ENCODE measurements around the gene TUBB. TPM values are rescaled to one million over a fixed set of nuclear protein-coding genes. Genes with fewer than 3 reads are reported as not detected.

The TUBB gene
- total and polyA plus RNA-seq, 9 of the 15 experiments (the other 6 are each of a cell fraction or from before 2014, with no cell fraction given), result 971 to 2,870 (median 1,478) TPM

GRCh38 chr6:30744054-30744805 lies 24.1 kb downstream of the TUBB start, which contains the start of gene IER3 (continued):
- TF ChIP-seq ZNF232 (CRISPR knock-in tag; IDR thresholded peaks at IDR 0.05) (no peak), PHTF2 (CRISPR knock-in tag; IDR thresholded peaks at IDR 0.05) (no peak), TSC22D4 (tag; IDR thresholded peaks at IDR 0.05) (no peak), ETV6 (IDR thresholded peaks at IDR 0.05; ENCODE audit: borderline replicate concordance in 1 of 2, low read depth in 2 of 2, low read length in 1 of 2) (no peak), ETV6 (CRISPR knock-in tag; IDR thresholded peaks at IDR 0.05; ENCODE audit: borderline replicate concordance) (no peak), ZBTB43 (CRISPR knock-in tag; IDR thresholded peaks at IDR 0.05) (0 out of 2 replicates have a peak, but pooled peaks have one; percentile 16), MCM7 (IDR thresholded peaks at IDR 0.05) (no peak), ELK3 (CRISPR knock-in tag; IDR thresholded peaks at IDR 0.05) (0 out of 2 replicates have a peak, but pooled peaks have one; percentile 55), CBFA2T3 (IDR thresholded peaks at IDR 0.05) (no peak; the same call in 1 of the 2 replicates), ARID3A (IDR thresholded peaks at IDR 0.05; ENCODE audit: borderline replicate concordance, low read depth, low read length) (no peak), ZFP36 (IDR thresholded peaks at IDR 0.05; ENCODE audit: low read depth, low read length, partially characterized antibody) (peak; percentile 6), ZNF444 (CRISPR knock-in tag; IDR thresholded peaks at IDR 0.05) (no peak), FOXJ2 (tag; IDR thresholded peaks at IDR 0.05) (no peak), DDX20 (tag; IDR thresholded peaks at IDR 0.05; ENCODE audit: low read depth) (no peak), KAT7 (CRISPR knock-in tag; IDR thresholded peaks at IDR 0.05; ENCODE audit: borderline replicate concordance) (no peak; the same call in 1 of the 2 replicates), ZNF174 (CRISPR knock-in tag; IDR thresholded peaks at IDR 0.05) (no peak), ATF3 (IDR thresholded peaks at IDR 0.05) (no peak), ATF3 (CRISPR knock-in tag; conservative IDR thresholded peaks at IDR 0.05) (no peak), E2F1 (CRISPR knock-in tag; IDR thresholded peaks at IDR 0.05) (peak; percentile 40; the same call in 1 of the 2 replicates), TRIM28 (IDR thresholded peaks at IDR 0.05) (peak; percentile 31; the same call in 1 of the 2 replicates), TGIF2 (CRISPR knock-in tag; IDR thresholded peaks at IDR 0.05) (peak; percentile 53; the same call in 1 of the 2 replicates), CREB1 (IDR thresholded peaks at IDR 0.05) (no peak), CREB1 (CRISPR knock-in tag; IDR thresholded peaks at IDR 0.05) (0 out of 2 replicates have a peak, but pooled peaks have one; percentile 38)

Data from K562 (cell line).